ENCODE results near the gene LCTL. TPM values are rescaled to one million over a fixed set of nuclear protein-coding genes. Genes with fewer than 3 reads are reported as not detected.

The LCTL gene
- total and polyA plus RNA-seq, 2 of the 8 experiments (the other 6 are each of a cell fraction or from before 2014, with no cell fraction given), result 5.5 to 6.2 TPM

DNA sequence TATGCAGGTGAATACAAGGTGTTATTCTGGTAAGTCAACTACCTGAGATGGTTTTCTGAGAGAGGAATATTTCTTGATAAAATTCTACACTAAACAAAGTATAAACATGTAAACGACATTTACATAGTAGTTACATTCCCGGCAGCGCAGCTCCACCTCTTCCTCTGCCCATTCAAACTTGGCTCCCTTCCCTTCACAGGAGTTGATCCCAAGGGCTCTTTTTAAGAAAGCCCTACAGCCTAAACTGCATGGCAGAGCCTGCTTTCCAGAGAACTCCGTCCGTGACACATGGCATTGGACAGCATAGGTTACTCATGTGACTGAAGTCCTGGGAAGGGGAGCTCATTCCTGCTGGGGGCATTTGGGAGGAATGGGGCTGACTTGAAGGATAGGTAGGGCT, 22.0 kb upstream of the LCTL start (continued):
- TF ChIP-seq SUZ12 (IDR thresholded peaks at IDR 0.05; ENCODE audit: low read length) (no peak), POLR2AphosphoS5 (IDR thresholded peaks at IDR 0.05; ENCODE audit: low read depth, low read length) (no peak)
- TF ChIP-seq, protein P1, sequence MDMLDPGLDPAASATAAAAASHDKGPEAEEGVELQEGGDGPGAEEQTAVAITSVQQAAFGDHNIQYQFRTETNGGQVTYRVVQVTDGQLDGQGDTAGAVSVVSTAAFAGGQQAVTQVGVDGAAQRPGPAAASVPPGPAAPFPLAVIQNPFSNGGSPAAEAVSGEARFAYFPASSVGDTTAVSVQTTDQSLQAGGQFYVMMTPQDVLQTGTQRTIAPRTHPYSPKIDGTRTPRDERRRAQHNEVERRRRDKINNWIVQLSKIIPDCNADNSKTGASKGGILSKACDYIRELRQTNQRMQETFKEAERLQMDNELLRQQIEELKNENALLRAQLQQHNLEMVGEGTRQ (IDR thresholded peaks at IDR 0.05; ENCODE audit: low read length), result no peak

Measured in H1 (cell line).